GM21390 (cell line): ENCODE data around the gene ERC2.

ENCODE experiments used
- ATAC-seq: cut with Tn5 transposase; IDR thresholded peaks from one replicate; pipeline ENCODE4 v1.9.1; 2021; ENCODE audit not compliant: unreplicated experiment

The ERC2 gene

GRCh38 chr3:56260262-56260661 is 208.0 kb downstream of the ERC2 start:
- ATAC-seq, result no peak

- no peak for ATAC-seq
Measured at GRCh38 chr3:56257826-56258225, 210.4 kb downstream of the ERC2 start.

- ATAC-seq, result no peak
Measured at GRCh38 chr3:56254835-56255234, 213.4 kb downstream of the ERC2 start.

GRCh38 chr3:56253941-56254665 is 214.2 kb downstream of the ERC2 start:
- ATAC-seq, result no peak

GRCh38 chr3:56251343-56251945 is 216.8 kb downstream of the ERC2 start:
- no peak for ATAC-seq

GRCh38 chr3:56248021-56248420 is 220.2 kb downstream of the ERC2 start:
- ATAC-seq, result no peak

- no peak for ATAC-seq
Measured at GRCh38 chr3:56238299-56238698, 230.0 kb downstream of the ERC2 start.

GRCh38 chr3:56233742-56234141 is 234.5 kb downstream of the ERC2 start:
- no peak for ATAC-seq

GRCh38 chr3:56229311-56229710 is 239.0 kb downstream of the ERC2 start:
- no peak for ATAC-seq

GRCh38 chr3:56222866-56223265 is 245.4 kb downstream of the ERC2 start:
- ATAC-seq, result no peak

- ATAC-seq, result no peak
Measured at GRCh38 chr3:56219894-56220805, 248.1 kb downstream of the ERC2 start.

GRCh38 chr3:56209982-56210751 is 258.1 kb downstream of the ERC2 start:
- no peak for ATAC-seq

GRCh38 chr3:56207922-56208321 is 260.3 kb downstream of the ERC2 start:
- ATAC-seq, result no peak

GRCh38 chr3:56205406-56205805 is 262.9 kb downstream of the ERC2 start:
- ATAC-seq, result no peak

GRCh38 chr3:56202997-56203396 is 265.3 kb downstream of the ERC2 start:
- no peak for ATAC-seq

- no peak for ATAC-seq
Measured at GRCh38 chr3:56201407-56201806, 266.9 kb downstream of the ERC2 start.

GRCh38 chr3:56200251-56200650 is 268.0 kb downstream of the ERC2 start:
- ATAC-seq, result no peak

- ATAC-seq, result no peak
Measured at GRCh38 chr3:56197991-56198390, 270.3 kb downstream of the ERC2 start.

GRCh38 chr3:56197259-56197965 is 270.9 kb downstream of the ERC2 start:
- ATAC-seq, result no peak

- ATAC-seq, result no peak
Measured at GRCh38 chr3:56196700-56197099, 271.6 kb downstream of the ERC2 start.
